Breast epithelium (tissue), 4 donors: ENCODE results near the gene TENM3. TPM values are rescaled to one million over a fixed set of nuclear protein-coding genes. Genes with fewer than 3 reads are reported as not detected.

Experiments used
- DNase-seq, 2 donors: peaks; one replicate each; pipeline ENCODE4 v3.0.0-alpha.2; 2019; ENCODE audit warnings: low spot score in 2 of 2
- H3K27ac ChIP-seq, 2 donors: fragments of 200-600 bp; sonication (generic) in 1 of 2; one replicate each; pipeline ENCODE4 v1.5.1; 2016 to 2019; ENCODE audit warnings: mild to moderate bottlenecking in 1 of 2
- H3K27me3 ChIP-seq, 2 donors: fragments of 200-600 bp; sonication (generic) in 1 of 2; one replicate each; pipeline versions ENCODE4 v1.5.1 to v1.6.0; 2017 to 2019; ENCODE audit warnings: control low read depth in 1 of 2, mild to moderate bottlenecking in 1 of 2
- H3K36me3 ChIP-seq: fragments of 200-600 bp; one replicate; pipeline ENCODE4 v1.5.1; 2019
- H3K4me1 ChIP-seq, 2 donors: fragments of 200-600 bp; sonication (generic); one replicate each; pipeline ENCODE4 v1.5.1; 2016 to 2019; ENCODE audit warnings: control low read depth in 1 of 2
- H3K4me3 ChIP-seq, 3 donors: fragments of 200-600 bp; sonication (generic); 1 replicate in 2 of 3; 2 replicates in 1 of 3; pipeline ENCODE4 v1.5.1; 2016 to 2019; ENCODE audit warnings: mild to moderate bottlenecking in 3 of 3, moderate library complexity in 2 of 3
- H3K9me3 ChIP-seq, 2 donors: fragments of 200-600 bp; sonication (generic) in 1 of 2; one replicate each; pipeline ENCODE4 v1.5.1; 2016 to 2019; ENCODE audit warnings: control low read depth in 1 of 2
- POLR2A ChIP-seq: fragments of 450-650 bp; IDR thresholded peaks from one replicate; pipeline ENCODE4 v1.6.1; 2016; ENCODE audit warnings: antibody characterized with exemption, mild to moderate bottlenecking, moderate library complexity
- POLR2AphosphoS5 ChIP-seq, 3 donors: sonication (generic); formaldehyde crosslinking; IDR thresholded peaks; one replicate each; pipeline ENCODE4 v1.6.1; 2017; ENCODE audit warnings: antibody characterized with exemption in 3 of 3
- intact Hi-C: fragments of 100-400 bp; cut with DNase I; formaldehyde crosslinking; loops from one replicate; pipeline ENCODE4 v1.15.1; 2023; ENCODE audit warnings: low total_unique reads
- total RNA-seq, 3 donors: library from RNA; depleted of rRNA; stranded (reverse); fragments of >200 nt; gene quantifications; one replicate each; pipeline ENCODE4 v1.1.0, GENCODE V29; 2016
- TF ChIP-seq, protein P1 (sequence below), 3 donors: fragments of 450-650 bp; IDR thresholded peaks; one replicate each; pipeline ENCODE4 v1.5.1; 2016 to 2017; ENCODE audit warnings: antibody characterized with exemption in 3 of 3, mild to moderate bottlenecking in 3 of 3, moderate library complexity in 3 of 3

Gene TENM3
- total RNA-seq, 3 donors from 2014 or later, result 4.6 to 30.6 (median 8.8) TPM

DNA sequence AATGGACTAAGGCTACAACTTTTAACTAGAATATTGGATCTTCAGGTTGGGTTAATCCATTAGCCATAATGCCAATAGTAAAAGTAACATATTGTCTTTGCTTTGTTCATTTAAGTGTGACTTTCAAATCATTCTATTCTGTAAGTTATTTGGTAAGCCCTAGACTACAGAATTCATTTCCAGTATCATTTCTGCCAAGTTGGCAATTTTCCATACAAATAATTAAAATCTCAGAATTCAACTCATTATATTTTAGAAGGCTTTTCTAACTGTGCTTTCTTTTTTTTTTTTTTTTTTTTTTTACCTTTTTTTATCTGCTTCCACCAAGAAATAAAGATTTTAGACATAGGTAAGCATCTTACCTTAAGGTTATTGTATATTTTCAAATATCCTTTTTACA is 500.6 kb downstream of the TENM3 start:
- H3K4me1 ChIP-seq, result no peaks in the 10 kb centered on the region
- intact Hi-C loops, result no loop called here
- TF ChIP-seq, protein P1, sequence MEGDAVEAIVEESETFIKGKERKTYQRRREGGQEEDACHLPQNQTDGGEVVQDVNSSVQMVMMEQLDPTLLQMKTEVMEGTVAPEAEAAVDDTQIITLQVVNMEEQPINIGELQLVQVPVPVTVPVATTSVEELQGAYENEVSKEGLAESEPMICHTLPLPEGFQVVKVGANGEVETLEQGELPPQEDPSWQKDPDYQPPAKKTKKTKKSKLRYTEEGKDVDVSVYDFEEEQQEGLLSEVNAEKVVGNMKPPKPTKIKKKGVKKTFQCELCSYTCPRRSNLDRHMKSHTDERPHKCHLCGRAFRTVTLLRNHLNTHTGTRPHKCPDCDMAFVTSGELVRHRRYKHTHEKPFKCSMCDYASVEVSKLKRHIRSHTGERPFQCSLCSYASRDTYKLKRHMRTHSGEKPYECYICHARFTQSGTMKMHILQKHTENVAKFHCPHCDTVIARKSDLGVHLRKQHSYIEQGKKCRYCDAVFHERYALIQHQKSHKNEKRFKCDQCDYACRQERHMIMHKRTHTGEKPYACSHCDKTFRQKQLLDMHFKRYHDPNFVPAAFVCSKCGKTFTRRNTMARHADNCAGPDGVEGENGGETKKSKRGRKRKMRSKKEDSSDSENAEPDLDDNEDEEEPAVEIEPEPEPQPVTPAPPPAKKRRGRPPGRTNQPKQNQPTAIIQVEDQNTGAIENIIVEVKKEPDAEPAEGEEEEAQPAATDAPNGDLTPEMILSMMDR (IDR thresholded peaks at IDR 0.05), result no peak
- TF ChIP-seq POLR2AphosphoS5 (IDR thresholded peaks at IDR 0.05) (no peak), POLR2A (no peak)
- no peak for DNase-seq
- no peak overlapping the region for H3K27ac ChIP-seq
- no peaks in the 10 kb centered on the region for H3K36me3 ChIP-seq
- H3K9me3 ChIP-seq, result no peaks in the 10 kb centered on the region
- H3K27me3 ChIP-seq, result no peaks in the 10 kb centered on the region
- H3K4me3 ChIP-seq, result no peak overlapping the region

GRCh38 chr4:182745237-182745636 is 502.0 kb downstream of the TENM3 start:
- Histone ChIP-seq H3K4me3 (no peak overlapping the region), H3K36me3 (no peaks in the 10 kb centered on the region), H3K27ac (no peak overlapping the region), H3K9me3 (no peaks in the 10 kb centered on the region), H3K27me3 (no peaks in the 10 kb centered on the region), H3K4me1 (no peaks in the 10 kb centered on the region)
- intact Hi-C loops, result no loop called here
- TF ChIP-seq POLR2AphosphoS5 (IDR thresholded peaks at IDR 0.05) (no peak), POLR2A (no peak)
- TF ChIP-seq, protein P1 (IDR thresholded peaks at IDR 0.05), result no peak
- no peak for DNase-seq

- no peaks in the 10 kb centered on the region for H3K27me3 ChIP-seq
- intact Hi-C loops, result no loop called here
- TF ChIP-seq, protein P1 (IDR thresholded peaks at IDR 0.05), result no peak
- TF ChIP-seq POLR2A, result no peak
- TF ChIP-seq POLR2AphosphoS5 (IDR thresholded peaks at IDR 0.05), result no peak
- no peaks in the 10 kb centered on the region for H3K4me1 ChIP-seq
- no peak overlapping the region for H3K4me3 ChIP-seq
- H3K36me3 ChIP-seq, result no peaks in the 10 kb centered on the region
- H3K9me3 ChIP-seq, result no peaks in the 10 kb centered on the region
- no peak overlapping the region for H3K27ac ChIP-seq
- no peak for DNase-seq
These were observed 503.7 kb downstream of the TENM3 start for GRCh38 chr4:182746876-182747275.

GRCh38 chr4:182748283-182748682 is 505.1 kb downstream of the TENM3 start:
- H3K4me1 ChIP-seq, result no peaks in the 10 kb centered on the region
- intact Hi-C loops, result no loop called here
- TF ChIP-seq POLR2AphosphoS5 (IDR thresholded peaks at IDR 0.05), result no peak
- no peaks in the 10 kb centered on the region for H3K27me3 ChIP-seq
- H3K36me3 ChIP-seq, result no peaks in the 10 kb centered on the region
- H3K9me3 ChIP-seq, result no peaks in the 10 kb centered on the region
- H3K4me3 ChIP-seq, result no peak overlapping the region
- DNase-seq, result no peak
- no peak overlapping the region for H3K27ac ChIP-seq

DNA sequence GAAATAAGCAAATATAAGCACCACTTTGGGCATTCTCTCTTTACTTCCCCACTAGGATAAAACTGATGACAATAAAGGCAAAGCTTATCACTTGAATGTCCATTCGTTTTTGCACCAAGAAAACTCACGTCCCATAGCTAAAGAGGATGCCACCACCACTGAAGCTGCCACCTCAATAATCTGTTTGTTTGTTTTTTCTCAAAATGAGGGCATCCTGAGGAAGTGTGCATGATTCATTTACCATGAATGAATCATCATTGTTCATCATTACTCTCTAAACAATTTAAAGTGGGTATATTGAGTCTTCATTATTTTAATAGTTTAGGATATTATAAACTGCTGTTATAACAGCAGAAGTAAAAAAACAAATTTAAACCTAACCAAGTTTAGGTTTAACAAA is 505.7 kb downstream of the TENM3 start:
- Histone ChIP-seq H3K27ac (no peak overlapping the region), H3K4me1 (no peaks in the 10 kb centered on the region), H3K36me3 (no peaks in the 10 kb centered on the region), H3K27me3 (no peaks in the 10 kb centered on the region), H3K4me3 (no peak overlapping the region), H3K9me3 (no peaks in the 10 kb centered on the region)
- TF ChIP-seq POLR2A, result no peak
- TF ChIP-seq POLR2AphosphoS5 (IDR thresholded peaks at IDR 0.05), result no peak
- TF ChIP-seq, protein P1 (IDR thresholded peaks at IDR 0.05), result no peak
- DNase-seq, result no peak
- intact Hi-C loops, result no loop called here

GRCh38 chr4:182749667-182750167 is 506.5 kb downstream of the TENM3 start:
- TF ChIP-seq POLR2AphosphoS5 (IDR thresholded peaks at IDR 0.05), result no peak
- TF ChIP-seq, protein P1 (IDR thresholded peaks at IDR 0.05), result no peak
- H3K27ac ChIP-seq, result no peak overlapping the region
- intact Hi-C loops, result no loop called here
- no peaks in the 10 kb centered on the region for H3K4me1 ChIP-seq
- no peak for DNase-seq
- H3K9me3 ChIP-seq, result no peaks in the 10 kb centered on the region
- H3K27me3 ChIP-seq, result no peaks in the 10 kb centered on the region
- no peak overlapping the region for H3K4me3 ChIP-seq
- H3K36me3 ChIP-seq, result no peaks in the 10 kb centered on the region
